ENCODE data around the gene TAF10.

The TAF10 gene

DNA sequence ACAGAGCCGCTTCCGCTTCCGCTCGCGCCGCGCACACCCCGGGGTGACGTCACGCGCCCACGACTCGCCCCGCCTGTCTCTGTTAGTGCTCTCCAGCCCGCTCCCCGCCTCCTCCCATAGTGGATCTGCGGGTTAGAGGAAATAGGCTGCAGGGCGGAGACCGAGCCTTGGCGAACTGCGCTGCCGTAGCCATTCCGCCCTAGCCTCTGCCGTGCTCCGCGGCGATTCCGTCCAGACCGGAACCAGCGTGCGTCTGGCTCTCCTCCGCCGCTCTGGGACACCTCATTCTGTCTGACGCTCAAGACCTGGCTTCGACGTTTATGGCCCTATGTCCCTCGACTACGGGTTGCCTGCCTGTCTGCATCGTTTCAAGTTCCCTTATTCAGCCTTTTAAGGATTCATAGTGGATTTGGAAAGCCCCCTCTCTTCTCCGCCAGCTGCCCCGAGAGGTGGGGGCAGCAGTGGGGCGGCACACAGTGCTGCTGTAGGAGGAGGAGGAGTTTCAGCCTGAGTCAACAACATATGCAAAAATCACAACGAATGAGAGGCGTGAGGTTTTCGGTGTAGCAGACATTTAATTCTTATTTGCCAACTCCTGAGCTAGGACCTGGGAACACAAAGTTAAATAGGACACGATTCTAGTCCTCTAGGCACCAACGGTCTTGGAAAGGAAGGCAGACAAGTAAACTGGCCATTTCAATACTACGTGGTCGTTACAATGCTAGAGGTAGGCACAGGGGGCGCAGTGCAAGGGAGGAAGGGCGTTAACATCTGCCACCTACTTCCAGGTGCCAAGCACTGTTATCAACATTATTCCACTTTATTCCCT is at the start of gene TAF10:
Gene TAF10 (minus strand): TSS at position 4 of the 829 bp plus-strand sequence. CDS start 27 bp downstream, outside the sequence.
- peak; percentile 97 for DNase-seq

GRCh38 chr11:6660712-6661111 is 48.7 kb upstream of the TAF10 start:
- no peak for DNase-seq

- DNase-seq = no peak
Measured at GRCh38 chr11:6658647-6659046, 46.6 kb upstream of the TAF10 start.

GRCh38 chr11:6657346-6657745 is 45.3 kb upstream of the TAF10 start:
- no peak for DNase-seq

GRCh38 chr11:6656936-6657335 is 44.9 kb upstream of the TAF10 start:
- DNase-seq = no peak

- no peak for DNase-seq
Measured at GRCh38 chr11:6656584-6656915, 44.5 kb upstream of the TAF10 start.

DNA sequence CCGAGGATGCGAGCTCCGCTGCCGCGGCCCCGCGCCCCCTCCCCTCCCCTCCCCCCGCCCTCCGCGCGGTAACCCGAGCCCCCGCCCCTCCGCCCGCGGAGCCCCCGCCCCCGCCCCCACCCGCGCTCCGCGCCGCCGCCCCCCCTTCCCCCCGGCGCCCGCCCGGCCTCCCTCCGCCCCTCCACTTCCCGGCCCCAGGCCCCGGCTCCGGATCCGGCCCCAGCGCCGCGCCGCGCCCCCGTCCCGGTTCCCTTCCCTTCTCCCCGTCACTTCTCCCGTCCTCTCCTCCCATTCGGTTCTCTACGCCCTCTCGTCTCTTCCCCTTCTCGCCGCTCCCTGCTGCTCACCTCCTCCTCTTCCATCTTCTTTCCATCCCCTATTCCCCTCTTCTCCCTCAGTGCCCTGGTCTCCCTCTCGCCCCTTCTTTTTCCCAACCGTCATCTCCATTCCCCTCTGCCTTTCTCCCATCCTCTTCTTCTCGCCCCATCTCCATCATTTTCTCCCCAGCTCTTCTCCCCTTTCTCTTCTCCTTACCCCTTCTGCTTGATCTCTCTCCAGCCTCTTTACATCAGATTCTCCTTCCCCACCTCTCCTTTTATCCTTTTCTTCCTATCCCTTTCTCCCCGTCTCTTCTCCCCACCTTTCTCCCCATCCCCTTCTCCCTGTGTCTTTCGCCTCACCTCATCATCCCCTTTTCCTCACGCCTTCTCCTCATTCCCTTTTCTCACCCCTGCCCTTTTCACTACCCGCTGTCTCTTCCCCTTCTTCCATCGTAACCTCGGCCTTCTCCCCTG is 44.0 kb upstream of the TAF10 start, which contains the start of gene DCHS1:
Gene DCHS1 (minus strand): TSS at position 20 of the 794 bp plus-strand sequence. CDS start 14,196 bp downstream, outside the sequence.
- DNase-seq = no peak

DNA sequence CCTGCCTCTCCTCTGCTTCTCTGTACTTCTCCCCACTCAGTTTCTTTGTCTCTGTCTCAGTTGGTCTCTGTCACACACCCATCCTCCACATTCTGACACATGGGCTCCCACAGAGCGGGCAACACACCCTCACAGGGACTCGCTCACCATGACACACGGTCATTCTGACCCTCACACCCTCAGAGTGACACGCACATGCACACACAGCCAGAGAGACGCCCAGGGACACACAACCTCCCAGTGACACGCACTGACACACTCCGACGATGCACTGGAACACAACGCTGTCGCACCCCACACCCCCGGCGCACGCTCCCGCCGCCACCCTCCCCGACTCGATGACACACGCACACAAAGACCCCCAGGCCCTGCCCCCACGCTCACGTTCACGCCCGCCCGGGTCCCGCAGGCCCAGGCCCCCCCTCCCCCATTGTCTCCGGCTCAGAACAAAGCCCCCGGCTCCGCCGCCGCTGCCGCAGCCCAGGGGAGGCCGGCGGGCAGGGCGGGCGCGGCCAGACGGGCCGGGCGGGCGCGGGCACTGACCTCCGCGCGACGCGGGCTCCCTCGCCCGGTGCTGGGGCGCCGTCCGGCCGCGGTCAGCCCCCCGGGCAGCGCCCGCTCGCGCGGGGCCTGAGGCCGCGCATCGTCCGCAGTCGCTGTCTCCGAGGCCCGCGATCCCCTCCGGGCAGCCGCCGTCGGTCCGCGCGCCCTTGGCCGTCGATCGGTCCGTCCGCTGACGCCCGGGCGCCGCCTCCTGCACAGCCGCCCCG is 43.2 kb upstream of the TAF10 start:
- no peak for DNase-seq

DNA sequence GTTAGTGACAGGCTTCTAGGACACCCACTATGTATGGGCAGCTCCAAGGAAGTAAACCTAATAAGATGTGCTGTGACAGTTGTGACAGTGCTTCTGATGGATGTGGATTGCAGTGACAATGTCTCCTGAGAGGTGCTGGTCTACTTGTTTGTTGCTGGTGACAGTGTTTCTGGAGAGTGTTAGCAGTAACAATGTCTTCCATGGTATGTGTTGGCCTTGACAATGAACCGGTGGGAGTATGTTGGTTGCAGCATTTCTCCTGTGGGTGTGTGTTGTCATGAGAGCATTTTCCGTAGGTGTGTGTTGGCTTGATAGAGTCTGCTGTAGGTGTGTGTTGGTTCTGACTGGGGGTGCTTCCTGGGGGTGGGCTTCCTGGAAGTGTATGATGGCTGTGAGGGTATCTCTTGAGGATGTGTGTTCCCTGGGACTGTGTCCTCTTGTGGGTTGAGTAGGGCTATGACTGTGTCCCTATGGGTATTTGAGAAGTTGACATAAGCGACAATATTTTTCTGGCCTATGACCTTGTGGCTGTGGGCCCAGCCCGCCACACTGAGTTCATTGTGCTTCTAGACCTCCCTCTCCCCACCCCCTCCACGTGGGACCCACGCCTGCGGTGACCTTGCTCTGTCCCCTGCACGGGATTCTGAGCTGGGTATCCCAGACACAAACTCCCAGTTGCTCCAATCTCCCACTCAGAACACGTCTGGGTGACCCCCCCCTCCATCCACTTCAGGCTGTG is 42.4 kb upstream of the TAF10 start:
- no peak for DNase-seq

DNA sequence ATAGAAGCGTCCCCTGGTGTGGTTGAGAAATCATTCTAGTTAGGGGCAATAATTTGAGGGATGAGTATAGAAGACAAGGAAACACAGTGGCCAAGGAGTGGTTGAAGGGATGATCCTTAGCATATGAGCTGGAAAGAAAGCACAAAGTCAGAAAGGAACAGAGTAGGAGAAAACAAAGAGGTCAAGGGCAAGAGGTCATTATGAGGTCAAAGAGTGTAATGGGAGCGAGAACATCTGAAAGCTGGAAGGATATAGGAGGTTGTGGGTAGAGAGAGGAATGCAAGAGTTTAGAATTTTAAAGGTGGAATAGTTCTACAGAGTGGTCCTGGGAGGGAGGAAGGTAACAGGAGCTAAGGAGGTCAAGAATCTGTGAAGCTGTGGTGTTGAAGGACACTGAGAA is 41.6 kb upstream of the TAF10 start:
- DNase-seq = no peak

GRCh38 chr11:6653097-6653496 is 41.1 kb upstream of the TAF10 start:
- DNase-seq = no peak

DNA sequence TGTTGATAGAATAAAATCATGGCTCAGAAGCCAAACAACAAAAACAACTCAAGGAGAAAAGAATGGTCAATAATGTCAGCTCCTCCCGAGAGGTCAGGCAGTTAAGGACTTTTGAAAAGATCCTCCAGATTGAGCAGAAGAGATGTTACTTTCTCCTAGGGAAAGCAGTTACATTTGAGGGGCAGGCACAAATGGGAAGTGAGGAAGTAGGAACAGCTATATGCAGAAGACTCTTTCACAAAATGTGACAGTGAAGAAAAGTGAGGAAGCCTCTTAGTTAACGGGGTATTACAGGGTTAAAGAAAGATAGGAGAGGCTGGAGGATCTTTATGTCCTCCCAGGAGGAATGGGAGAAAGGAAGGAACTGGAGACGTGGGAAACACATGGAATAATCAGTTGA is 40.2 kb upstream of the TAF10 start:
- no peak for DNase-seq

DNA sequence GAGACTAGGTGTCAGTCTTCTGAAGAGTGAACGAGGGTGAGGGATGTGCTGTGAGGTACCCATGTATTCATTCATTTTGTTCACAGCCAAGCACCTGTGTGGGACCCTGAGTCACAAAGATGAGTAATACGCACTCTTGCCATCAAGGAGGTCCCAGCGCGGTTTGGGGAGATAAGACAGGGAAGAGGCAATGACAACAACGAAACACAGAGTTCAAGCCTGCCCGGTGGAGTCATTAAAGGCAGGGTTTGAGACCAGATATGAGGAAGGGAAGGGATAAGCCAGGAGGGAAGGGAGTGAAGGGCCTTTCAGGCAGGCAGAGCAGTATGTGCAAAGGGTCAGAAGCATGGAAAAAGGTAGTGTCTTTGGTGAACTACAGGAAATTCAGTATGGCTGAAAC is 39.0 kb upstream of the TAF10 start:
- DNase-seq = no peak

DNA sequence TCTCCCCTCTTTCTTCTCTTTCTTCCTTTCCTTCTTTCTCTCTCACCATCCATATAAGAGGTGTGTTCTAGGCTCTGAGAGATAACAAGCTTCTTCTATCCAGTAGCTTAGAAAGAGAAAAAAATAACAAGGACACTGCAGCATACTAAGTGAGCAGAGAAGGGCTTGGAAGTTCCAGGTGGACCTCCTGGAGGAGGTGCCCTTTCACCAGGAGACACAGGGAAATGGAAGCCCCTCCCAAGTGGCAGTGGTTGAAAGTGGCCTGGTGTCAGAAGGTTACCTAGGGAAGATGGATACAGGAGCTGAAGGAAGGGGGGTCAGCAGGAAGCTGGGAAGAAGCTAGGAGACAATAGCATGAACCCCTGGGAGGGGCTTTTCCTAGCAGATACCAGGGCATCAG is 38.1 kb upstream of the TAF10 start:
- no peak for DNase-seq

- DNase-seq = no peak
Measured at GRCh38 chr11:6648501-6648900, 36.5 kb upstream of the TAF10 start.

DNA sequence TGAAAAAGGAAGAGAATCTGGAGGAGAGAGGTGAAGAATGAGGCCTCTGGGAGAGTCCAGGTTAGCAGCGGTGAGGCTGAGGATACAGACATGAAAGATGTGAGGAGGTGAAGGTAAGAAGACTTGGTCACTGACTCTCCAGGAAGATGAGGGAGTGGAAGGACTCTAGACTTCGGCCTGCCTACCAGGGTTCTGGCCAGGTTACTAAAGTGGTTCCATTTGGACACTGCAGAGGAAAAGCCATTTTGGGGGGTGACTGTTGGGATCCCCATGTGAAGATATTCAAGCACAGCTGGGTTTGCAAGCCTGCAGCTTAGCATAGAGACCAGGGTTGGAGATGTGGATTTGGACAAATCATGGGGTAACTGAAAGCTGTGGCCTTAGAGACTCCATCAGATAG is 35.8 kb upstream of the TAF10 start:
- no peak for DNase-seq

DNA sequence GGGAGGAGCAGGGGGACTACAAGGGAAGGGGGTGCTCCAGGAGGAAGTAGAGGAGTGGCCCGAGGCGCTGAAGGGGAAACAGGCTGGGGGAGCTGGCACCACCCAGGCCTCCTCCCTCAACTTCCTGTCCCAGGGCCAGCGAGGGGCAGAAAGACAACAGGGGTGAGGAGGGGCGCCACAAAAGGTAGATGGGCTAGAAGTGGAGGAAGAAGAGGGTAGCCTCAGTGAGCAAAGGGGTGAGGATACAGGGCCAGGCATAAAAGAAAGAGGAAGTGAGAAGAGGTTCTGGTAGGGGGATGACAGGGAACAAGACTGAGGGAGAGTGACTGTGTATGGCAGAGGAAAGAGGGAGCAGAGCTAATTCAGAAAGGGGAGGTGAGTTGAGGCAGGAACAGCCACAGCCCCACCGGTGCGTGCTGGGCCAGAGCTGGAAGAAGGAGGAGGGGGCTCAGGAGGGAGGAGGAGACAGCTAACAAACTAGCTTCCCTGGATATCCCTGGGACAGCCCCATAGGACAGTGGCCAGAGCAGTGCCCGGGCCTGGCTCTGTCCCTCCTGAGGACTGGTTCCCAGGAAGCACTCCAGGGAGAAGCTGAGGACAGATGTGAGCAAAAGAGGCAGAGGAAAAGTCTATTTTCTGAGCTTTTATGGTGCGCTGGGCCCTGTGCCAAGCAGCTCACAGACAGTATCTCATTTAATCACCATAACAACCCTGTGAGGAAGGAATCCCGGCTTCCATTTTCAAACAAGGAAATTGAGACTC is 35.1 kb upstream of the TAF10 start:
- DNase-seq = no peak

DNA sequence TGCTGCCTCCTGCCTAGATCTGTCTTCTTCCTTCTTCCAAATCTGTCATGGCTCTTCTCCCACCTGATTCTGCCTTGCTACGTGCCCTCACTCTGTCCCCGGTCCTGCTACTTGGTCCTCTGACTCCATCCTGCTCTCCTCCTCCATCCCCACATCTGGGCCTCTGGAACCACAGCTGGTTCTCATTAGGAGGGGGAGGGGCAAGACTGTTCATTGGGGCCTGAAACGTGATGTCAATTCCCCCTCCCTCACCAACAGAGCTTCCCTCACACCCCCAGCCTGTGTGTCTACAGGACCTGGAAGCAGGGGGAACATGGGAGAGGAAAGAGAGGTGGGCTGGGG is 34.5 kb upstream of the TAF10 start:
- no peak for DNase-seq

DNA sequence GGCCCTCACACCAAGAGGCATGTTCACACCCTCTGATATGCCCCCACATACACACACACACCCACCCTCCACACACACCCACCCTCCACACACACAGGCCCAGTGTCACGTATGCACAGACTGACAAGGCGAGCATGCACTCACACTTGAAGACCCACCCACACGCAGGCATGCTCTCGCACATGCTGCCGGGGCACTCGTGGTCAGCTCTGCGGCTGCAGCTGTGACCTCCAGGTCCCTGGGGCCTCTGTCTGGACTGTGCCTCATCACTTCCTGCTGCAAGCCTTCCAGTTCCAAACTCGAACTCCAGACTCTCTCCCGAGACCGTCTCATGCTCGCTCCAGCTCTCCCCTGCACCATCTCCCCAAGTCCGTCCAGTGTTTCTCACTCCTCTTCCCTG is 34.1 kb upstream of the TAF10 start:
- DNase-seq = no peak

DNA sequence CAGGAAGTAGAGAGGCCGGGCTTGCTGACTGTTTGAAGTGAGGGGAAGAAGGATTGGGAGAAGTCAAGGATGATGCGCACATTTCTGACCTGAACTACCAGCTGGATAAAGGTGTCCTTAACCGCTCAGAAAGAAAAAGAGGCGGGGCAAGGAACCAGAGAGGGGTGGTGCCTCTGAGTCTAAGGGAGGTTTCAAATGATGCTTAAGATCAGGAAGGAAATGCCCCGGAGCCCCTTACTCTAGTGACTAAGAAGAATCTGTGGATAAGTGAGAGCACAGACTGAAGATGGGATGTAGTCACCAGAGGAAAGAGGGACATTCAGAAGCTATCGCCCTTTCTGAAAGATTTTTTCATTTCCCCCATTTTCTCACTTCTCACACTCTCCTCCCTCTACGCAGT is 30.9 kb upstream of the TAF10 start:
- no peak for DNase-seq

GRCh38 chr11:6640985-6641701 is 29.1 kb upstream of the TAF10 start:
- no peak for DNase-seq

Data from activated CD4-positive, alpha-beta T cell treated with anti-CD3 and anti-CD28 coated beads, Interleukin-2, amount 50 U/mL, for 16 hours (primary cell).